Ascending aorta (tissue), 2 donors: ENCODE results near the gene FBXW2. TPM values are rescaled to one million over a fixed set of nuclear protein-coding genes. Genes with fewer than 3 reads are reported as not detected.
A peak's percentile ranks its signal among the peaks of the same experiment; 100 is the strongest.

Experiments
- DNase-seq, 2 donors: peaks; one replicate each; pipeline ENCODE4 v3.0.0-alpha.2; 2019; ENCODE audit warnings: low spot score in 2 of 2
- H3K27ac ChIP-seq, 2 donors: fragments of 200-600 bp; sonication (generic); one replicate each; pipeline ENCODE4 v1.5.1; 2016 to 2017; ENCODE audit warnings: mild to moderate bottlenecking in 1 of 2
- H3K27me3 ChIP-seq: fragments of 200-600 bp; sonication (generic); one replicate; pipeline ENCODE4 v1.5.1; 2017
- H3K36me3 ChIP-seq, 2 donors: fragments of 200-600 bp; sonication (generic); one replicate each; pipeline ENCODE4 v1.5.1; 2016
- H3K4me1 ChIP-seq, 2 donors: fragments of 200-600 bp; sonication (generic); one replicate each; pipeline ENCODE4 v1.5.1; 2016 to 2017; ENCODE audit warnings: mild to moderate bottlenecking in 1 of 2
- H3K4me3 ChIP-seq, 2 donors: fragments of 200-600 bp; sonication (generic); one replicate each; pipeline ENCODE4 v1.5.1; 2016 to 2017; ENCODE audit warnings: mild to moderate bottlenecking in 1 of 2
- H3K9me3 ChIP-seq, 2 donors: fragments of 200-600 bp; sonication (generic); one replicate each; pipeline ENCODE4 v1.5.1; 2016
- CTCF ChIP-seq, 3 experiments: fragments of 200-600 bp in 2 of 3; fragments of 450-650 bp in 1 of 3; sonication (generic) in 2 of 3; IDR thresholded peaks; one replicate each; pipeline ENCODE4 v1.5.1; 2016 to 2019; ENCODE audit warnings: antibody characterized with exemption in 3 of 3, mild to moderate bottlenecking in 1 of 3, moderate library complexity in 1 of 3
- intact Hi-C: fragments of 100-400 bp; cut with DNase I; formaldehyde crosslinking; loops from one replicate; pipeline ENCODE4 v1.15.1; 2023
- total RNA-seq: library from RNA; depleted of rRNA; stranded (reverse); fragments of >200 nt; gene quantifications from one replicate; pipeline ENCODE4 v1.1.0, GENCODE V29; 2016

FBXW2 gene
- 35.5 TPM for total RNA-seq

- Histone ChIP-seq H3K36me3 (peaks cover 0 to 5% of the 10 kb centered on the region in 2 donors), H3K27ac (peak within 1 kb of the TSS; percentile 88 to 95), H3K4me3 (peak within 1 kb of the TSS; percentile 98 to 99), H3K27me3 (no peaks in the 10 kb centered on the region), H3K9me3 (no peaks in the 10 kb centered on the region), H3K4me1 (peaks cover 7 to 31% of the 10 kb centered on the region in 2 donors)
- DNase-seq: peak; percentile 56 to 95
- peak in 1 of 3 experiments; percentile 4 for TF ChIP-seq CTCF (IDR thresholded peaks at IDR 0.05)
- intact Hi-C loops: loop anchor here (1.0 to 5.0 kb wide), 4 partner anchors 49 to 1469 kb away; partner anchors contain the start of genes MRRF, PSMD5 and RBM18
These were observed at the start of gene FBXW2 for GRCh38 chr9:120792898-120793765. FBXW2 (minus strand) TSS chr9:120793416; CDS start chr9:120788258, 5,158 bp downstream.

- intact Hi-C loops: loop anchor here (1.0 to 2.0 kb wide), 2 partner anchors 49 to 233 kb away; partner anchors contain the start of genes CNTRL and FBXW2
- TF ChIP-seq CTCF (IDR thresholded peaks at IDR 0.05): no peak
- Histone ChIP-seq H3K4me1 (peaks cover 2 to 25% of the 10 kb centered on the region in 2 donors), H3K27ac (peak overlapping the region; percentile 89 to 97), H3K9me3 (no peaks in the 10 kb centered on the region), H3K36me3 (no peaks in the 10 kb centered on the region), H3K4me3 (peak overlapping the region; percentile 75 to 84), H3K27me3 (no peaks in the 10 kb centered on the region)
- DNase-seq: no peak
These were observed 48.9 kb upstream of the FBXW2 start for GRCh38 chr9:120841930-120842684.

GRCh38 chr9:120839146-120839545 lies 45.9 kb upstream of the FBXW2 start:
- no peak for TF ChIP-seq CTCF (IDR thresholded peaks at IDR 0.05)

GRCh38 chr9:120837921-120838320 lies 44.7 kb upstream of the FBXW2 start:
- intact Hi-C loops: no loop called here
- no peaks in the 10 kb centered on the region for H3K27me3 ChIP-seq
- H3K27ac ChIP-seq: no peak overlapping the region

More at GRCh38 chr9:120839146-120839545, 45.9 kb upstream of the FBXW2 start:
- Histone ChIP-seq H3K27ac (no peak overlapping the region), H3K9me3 (no peaks in the 10 kb centered on the region), H3K27me3 (no peaks in the 10 kb centered on the region), H3K4me3 (no peak overlapping the region), H3K36me3 (peaks cover 5% of the 10 kb centered on the region in 2 donors), H3K4me1 (peaks cover 2 to 21% of the 10 kb centered on the region in 2 donors)
- intact Hi-C loops: no loop called here
- DNase-seq: no peak

More at GRCh38 chr9:120837921-120838320, 44.7 kb upstream of the FBXW2 start:
- H3K9me3 ChIP-seq: no peaks in the 10 kb centered on the region
- DNase-seq: no peak
- TF ChIP-seq CTCF (IDR thresholded peaks at IDR 0.05): no peak
- peaks cover 0 to 15% of the 10 kb centered on the region in 2 donors for H3K4me1 ChIP-seq
- peaks cover 9 to 13% of the 10 kb centered on the region in 2 donors for H3K36me3 ChIP-seq
- H3K4me3 ChIP-seq: no peak overlapping the region
